Motor neuron (in vitro differentiated cells): ENCODE measurements around the gene DCAKD. TPM values are rescaled to one million over a fixed set of nuclear protein-coding genes. Genes with fewer than 3 reads are reported as not detected.

Experiments
- ATAC-seq, 8 experiments: fragments of 200-7000 bp; cut with Tn5 transposase; replicated peaks in 6 of 8; 2 replicates each; pipeline ENCODE4 v1.8.0; 2021; ENCODE audit warnings: mild to moderate bottlenecking in 8 of 8, moderate library complexity in 8 of 8
- H3K27ac ChIP-seq, 2 donors: fragments of 250-450 bp; sonication (Bioruptor Pico); 2 replicates each; pipeline ENCODE4 v1.9.0; 2021; ENCODE audit warnings: antibody characterized with exemption in 2 of 2, mild to moderate bottlenecking in 2 of 2, moderate library complexity in 1 of 2
- H3K4me1 ChIP-seq, 2 donors: fragments of 250-450 bp; sonication (Bioruptor Pico); replicated peaks in 1 of 2; 2 replicates each; pipeline ENCODE4 v1.6.1; 2021; ENCODE audit warnings: antibody characterized with exemption in 2 of 2, mild to moderate bottlenecking in 2 of 2, moderate library complexity in 1 of 2
- H3K4me3 ChIP-seq, 5 donors: fragments of 250-450 bp; sonication (Bioruptor Pico); 2 replicates each; pipeline ENCODE4 v1.9.0; 2021; ENCODE audit warnings: antibody characterized with exemption in 5 of 5, mild to moderate bottlenecking in 5 of 5, moderate library complexity in 4 of 5
- WGBS, 10 experiments: fragments of 450-650 bp; shearing (Covaris generic); methylation state at CpG; one replicate each; pipeline ENCODE4 v1.0.0; 2022; 5-methylcytosine and 5-hydroxymethylcytosine counted together
- in situ Hi-C, 9 experiments: fragments of 400-800 bp; cut with MboI; loops; one replicate each; pipeline ENCODE4 v1.15.0; 2021; ENCODE audit warnings: low sequenced_read_pairs in 9 of 9, low pct_unique_long_range_greater_than_20kb in 2 of 9; ENCODE audit not compliant: unreplicated experiment in 9 of 9
- total RNA-seq, 8 experiments: library from RNA; unstranded; fragments of 300-600 nt; gene quantifications; 2 replicates each; pipeline versions ENCODE4 v1.2.3 to v1.2.4, GENCODE V29; 2022

DCAKD gene
- total RNA-seq, 8 experiments from 2014 or later = 15.5 to 109 (median 46.5) TPM

DNA sequence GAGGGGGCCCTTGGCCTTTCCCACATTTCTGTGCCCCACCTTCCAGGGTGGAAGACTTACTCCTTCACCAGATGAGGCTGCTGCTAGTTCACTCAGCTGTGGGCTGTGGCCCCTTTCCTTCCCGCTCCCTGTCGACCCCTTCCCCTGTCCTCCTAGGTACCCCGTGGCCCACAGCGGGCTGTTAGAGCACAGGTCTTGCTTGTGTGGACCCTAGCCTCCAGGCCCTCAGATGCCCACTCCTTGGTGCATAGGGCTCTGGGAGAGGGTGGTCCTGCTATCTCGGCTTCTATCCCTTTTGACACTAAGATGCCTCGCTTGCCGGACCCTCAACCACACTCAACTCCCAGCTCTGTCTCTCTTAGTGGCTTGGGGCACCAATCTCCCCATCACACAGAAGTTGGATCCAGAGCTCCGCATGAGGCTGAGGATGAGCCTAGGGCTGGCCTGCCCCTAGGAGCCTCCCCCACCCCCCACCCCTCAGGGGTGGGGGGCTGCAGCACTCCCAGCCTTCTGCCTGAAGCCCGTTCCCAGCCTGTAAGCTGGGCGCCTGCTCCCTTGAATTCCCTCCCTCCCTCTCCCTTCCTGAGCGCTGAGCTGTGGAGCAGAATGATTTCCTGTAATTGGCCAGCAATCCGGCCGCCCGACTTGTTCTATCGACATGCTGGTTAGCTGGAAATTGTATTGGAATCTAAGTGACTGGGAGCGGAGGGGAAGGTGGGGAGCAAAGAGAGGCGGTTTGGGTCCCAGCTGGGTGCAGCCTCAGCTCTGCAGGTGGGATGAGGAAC, 30.9 kb downstream of the DCAKD start:
- Histone ChIP-seq H3K27ac (no peak overlapping the region), H3K4me1 (peaks cover 42 to 46% of the 10 kb centered on the region in 2 donors), H3K4me3 (no peak overlapping the region)
- ATAC-seq = peak in 5 of 8 experiments; percentile 33 to 47 (median 39)
- 30 to 60% (median 40%) methylated on average over 1 to 4 of the region's 17 CpGs; no CpG with 5 or more reads in 5 of the 10 experiments for WGBS, 10 experiments
- in situ Hi-C loops = loop anchor here in 1 of 9 experiments (25.0 kb wide), 1 partner anchor 108 kb away; the partner anchor contains the start of gene GFAP

DNA sequence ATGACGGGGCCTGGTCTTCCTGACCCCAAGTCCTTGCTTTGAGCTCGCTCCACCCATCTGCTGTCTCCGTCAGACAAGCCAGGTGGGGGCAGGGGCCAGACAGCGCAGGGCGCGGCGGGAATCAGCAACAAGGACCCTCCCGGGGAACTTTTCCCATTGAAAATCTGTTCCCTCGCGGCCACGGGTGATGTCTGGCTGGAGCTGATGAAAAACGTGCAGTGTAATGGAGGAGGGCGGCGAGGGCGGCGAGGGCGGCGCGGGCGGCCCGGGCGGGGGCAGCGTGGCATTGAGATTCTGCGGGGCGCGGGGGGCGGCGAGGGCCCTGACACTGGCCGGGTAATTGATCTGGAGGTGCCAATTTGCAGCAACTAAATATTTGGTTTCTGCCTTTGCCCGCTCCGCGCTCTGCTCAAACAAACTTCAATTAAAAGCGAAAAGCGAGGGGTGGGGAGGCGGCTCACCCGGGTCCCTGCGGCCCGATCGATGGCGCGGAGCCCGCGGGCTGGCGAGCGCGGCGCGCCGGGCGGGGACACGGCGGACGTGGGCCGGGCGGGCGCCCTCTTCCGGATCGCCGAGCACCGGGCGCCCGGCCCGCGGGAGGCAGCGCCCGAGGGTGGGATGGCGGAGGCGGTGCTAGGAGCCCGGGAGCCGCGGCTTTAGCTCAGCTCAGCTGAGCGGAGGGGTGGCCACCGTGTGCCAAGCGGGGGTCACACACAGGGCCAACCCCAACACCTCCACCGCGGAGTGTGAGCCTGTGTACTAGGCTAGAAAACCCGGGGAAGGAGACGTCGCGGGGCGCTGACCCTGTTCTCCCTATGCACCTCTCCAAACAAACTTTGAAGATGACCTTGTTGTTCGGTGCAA, 32.4 kb downstream of the DCAKD start:
- in situ Hi-C loops = loop anchor here in 6 of 9 experiments (5.0 to 25.0 kb wide), 4 partner anchors 94 to 107 kb away; partner anchors contain the start of gene GFAP (in 2 of the 6)
- peak overlapping the region in 1 of 2 donors; percentile 14 for H3K27ac ChIP-seq
- peak overlapping the region; percentile 29 to 41 (median 35) for H3K4me3 ChIP-seq
- peak; percentile 59 to 80 (median 66) for ATAC-seq
- peaks cover 42 to 46% of the 10 kb centered on the region in 2 donors for H3K4me1 ChIP-seq
- WGBS, 10 experiments = 0 to 22% (median 5%) methylated on average over 3 to 14 of the region's 82 CpGs; no CpG with 5 or more reads in 5 of the 10 experiments

DNA sequence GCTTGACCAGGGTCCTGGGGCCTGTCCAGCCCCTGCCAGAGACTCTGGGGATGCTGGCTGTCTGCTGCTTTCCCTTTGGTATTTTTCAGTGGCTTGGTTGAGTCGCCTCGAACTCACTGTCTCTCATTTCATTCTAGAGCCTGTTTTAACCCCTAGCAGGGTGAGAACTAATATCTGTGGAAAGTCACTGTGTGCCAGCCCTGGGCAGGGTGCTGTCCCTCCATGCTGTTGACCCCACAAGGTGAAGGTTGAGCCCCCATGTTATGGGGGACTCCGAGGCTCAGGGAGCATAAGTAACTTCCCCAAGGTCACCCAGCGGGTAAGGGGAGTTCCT, 33.0 kb downstream of the DCAKD start:
- no peak for ATAC-seq
- peaks cover 46 to 49% of the 10 kb centered on the region in 2 donors for H3K4me1 ChIP-seq
- H3K27ac ChIP-seq = peak overlapping the region in 1 of 2 donors; percentile 14
- 17 to 42% methylated on average over 2 of the region's 4 CpGs; no CpG with 5 or more reads in 8 of the 10 experiments for WGBS, 10 experiments
- in situ Hi-C loops = loop anchor here in 6 of 9 experiments (5.0 to 25.0 kb wide), 4 partner anchors 94 to 106 kb away; partner anchors contain the start of gene GFAP (in 2 of the 6)
- H3K4me3 ChIP-seq = peak overlapping the region in 4 of 5 donors; percentile 29 to 41 (median 36)

DNA sequence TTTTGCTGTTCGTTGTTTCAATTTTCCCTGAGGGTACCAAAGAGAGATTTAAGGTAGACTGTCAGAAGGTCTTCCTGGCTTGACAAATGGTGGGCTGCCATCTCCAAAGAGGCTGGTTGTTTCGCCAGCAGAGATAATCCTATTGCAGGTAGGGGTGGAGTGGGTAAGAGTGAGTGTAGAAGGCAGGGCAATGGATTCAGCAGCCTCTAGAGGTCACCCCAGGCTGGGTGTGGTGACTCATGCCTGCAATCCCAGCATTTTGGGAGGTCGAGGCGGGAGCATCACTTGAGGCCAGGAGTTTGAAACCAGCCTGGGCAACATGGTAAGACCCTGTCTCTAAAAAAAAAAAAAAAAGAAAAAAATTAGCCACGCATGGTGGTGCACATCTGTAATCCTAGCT, 34.6 kb downstream of the DCAKD start:
- peak overlapping the region in 1 of 2 donors; percentile 9 for H3K27ac ChIP-seq
- in situ Hi-C loops = loop anchor here in 6 of 9 experiments (5.0 to 25.0 kb wide), 4 partner anchors 92 to 105 kb away; partner anchors contain the start of gene GFAP (in 2 of the 6)
- WGBS, 10 experiments = 50 to 100% (median 72%) methylated on average over 1 to 4 of the region's 5 CpGs; no CpG with 5 or more reads in 2 of the 10 experiments
- H3K4me1 ChIP-seq = peaks cover 55 to 56% of the 10 kb centered on the region in 2 donors
- no peak for ATAC-seq
- H3K4me3 ChIP-seq = no peak overlapping the region

DNA sequence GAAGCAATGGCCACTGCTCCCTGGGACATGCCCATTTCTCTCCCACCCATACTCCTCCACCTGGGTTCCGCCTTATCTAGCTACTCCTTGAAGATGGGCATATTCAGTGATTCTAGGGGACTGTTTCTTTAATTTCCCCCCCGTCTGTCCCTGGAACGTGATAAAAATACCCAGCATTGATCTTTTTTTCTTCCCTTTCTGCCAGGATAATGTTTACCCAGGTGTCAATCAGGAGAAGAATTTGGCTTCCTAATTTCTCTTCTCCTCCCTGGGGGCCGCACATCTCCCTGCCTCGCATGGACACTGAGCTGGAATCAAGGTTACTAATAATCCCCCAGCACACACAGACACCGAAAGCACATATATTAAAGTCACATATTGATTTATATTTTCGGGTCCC, 35.2 kb downstream of the DCAKD start:
- H3K4me1 ChIP-seq = peaks cover 50% of the 10 kb centered on the region in 2 donors
- 36 to 85% (median 65%) methylated on average over 1 to 7 of the region's 7 CpGs; no CpG with 5 or more reads in 3 of the 10 experiments for WGBS, 10 experiments
- H3K27ac ChIP-seq = peak overlapping the region in 1 of 2 donors; percentile 9
- in situ Hi-C loops = loop anchor here in 6 of 9 experiments (5.0 to 25.0 kb wide), 4 partner anchors 91 to 104 kb away; partner anchors contain the start of gene GFAP (in 2 of the 6)
- no peak for ATAC-seq
- H3K4me3 ChIP-seq = no peak overlapping the region

DNA sequence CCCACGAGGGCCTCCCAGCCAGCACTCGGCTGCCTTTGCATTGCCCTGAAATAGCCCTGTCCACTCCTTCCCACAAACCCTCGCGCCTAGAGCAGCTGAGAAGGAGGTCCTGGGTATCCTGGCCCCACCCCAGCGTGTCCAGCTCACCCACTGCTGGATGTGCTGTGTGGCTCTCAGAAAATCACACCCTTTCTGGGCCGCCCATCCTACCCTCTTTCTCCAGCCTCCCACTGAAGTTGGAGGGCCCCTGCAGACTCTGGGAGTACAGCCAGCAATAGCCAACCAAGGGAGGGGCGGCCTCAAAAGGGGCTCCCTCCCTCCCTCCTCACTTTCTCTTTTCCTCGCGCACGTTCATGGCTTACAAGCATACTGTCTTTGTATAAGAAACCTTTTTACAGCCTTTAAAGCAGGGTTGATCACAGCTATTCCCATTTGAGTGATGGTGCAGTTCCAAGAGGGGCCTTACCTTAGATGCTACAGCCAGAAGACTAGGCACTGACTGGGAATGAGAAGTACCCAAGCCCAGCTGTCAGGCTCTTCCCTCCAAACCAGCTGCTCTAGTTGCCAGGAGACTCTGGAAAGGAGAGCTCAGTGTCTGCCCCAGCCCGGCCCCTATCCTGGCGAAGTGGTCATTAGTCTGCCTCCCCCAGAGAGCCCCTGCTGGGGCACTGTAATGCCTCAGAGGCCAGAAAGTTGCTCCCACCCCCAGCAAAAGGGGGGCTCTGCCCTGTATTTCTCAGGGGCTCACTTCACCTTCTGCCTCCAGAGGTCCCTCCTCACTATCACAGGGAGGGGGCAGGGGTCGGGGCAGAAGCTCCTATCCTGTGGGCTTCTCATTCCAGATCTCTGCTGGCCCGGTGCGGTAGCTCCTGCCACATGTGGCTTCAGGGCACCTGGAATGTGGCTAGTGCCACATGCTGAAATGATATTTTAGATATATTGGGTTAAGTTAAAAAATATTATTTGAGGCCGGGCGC, 38.1 kb downstream of the DCAKD start:
- H3K27ac ChIP-seq = no peak overlapping the region
- peak; percentile 54 to 91 (median 64) for ATAC-seq
- no peak overlapping the region for H3K4me3 ChIP-seq
- WGBS, 10 experiments = 13 to 100% (median 75%) methylated on average over 1 to 3 of the region's 17 CpGs; no CpG with 5 or more reads in 5 of the 10 experiments
- peaks cover 29 to 34% of the 10 kb centered on the region in 2 donors for H3K4me1 ChIP-seq
- in situ Hi-C loops = loop anchor here in 5 of 9 experiments (10.0 to 25.0 kb wide), 3 partner anchors 89 to 101 kb away; partner anchors contain the start of gene GFAP (in 2 of the 5)

DNA sequence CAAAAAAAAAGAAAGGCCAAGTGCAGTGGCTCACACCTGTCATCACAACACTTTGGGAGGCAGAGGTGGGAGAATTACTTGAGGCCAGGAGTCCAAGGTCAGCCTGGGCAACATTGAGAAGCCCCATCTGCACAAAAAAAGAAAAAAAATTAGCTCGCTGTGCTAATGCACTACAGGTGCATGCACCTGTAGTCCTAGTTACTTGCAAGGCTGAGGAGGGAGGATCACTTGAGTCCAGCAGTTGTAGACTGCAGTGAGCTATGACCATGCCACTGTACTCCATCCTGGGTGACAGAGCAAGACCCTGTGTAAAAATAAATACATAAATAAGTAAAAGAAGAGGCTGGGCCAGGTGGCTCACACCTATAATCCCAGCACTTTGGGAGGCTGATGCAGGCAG, 39.7 kb downstream of the DCAKD start:
- Histone ChIP-seq H3K4me3 (no peak overlapping the region), H3K4me1 (peaks cover 32 to 33% of the 10 kb centered on the region in 2 donors), H3K27ac (no peak overlapping the region)
- ATAC-seq = no peak
- WGBS, 10 experiments = 33 to 100% (median 100%) methylated on average over 1 of the region's 1 CpG; no CpG with 5 or more reads in 5 of the 10 experiments
- in situ Hi-C loops = loop anchor here in 5 of 9 experiments (10.0 to 25.0 kb wide), 3 partner anchors 87 to 99 kb away; partner anchors contain the start of gene GFAP (in 2 of the 5)

DNA sequence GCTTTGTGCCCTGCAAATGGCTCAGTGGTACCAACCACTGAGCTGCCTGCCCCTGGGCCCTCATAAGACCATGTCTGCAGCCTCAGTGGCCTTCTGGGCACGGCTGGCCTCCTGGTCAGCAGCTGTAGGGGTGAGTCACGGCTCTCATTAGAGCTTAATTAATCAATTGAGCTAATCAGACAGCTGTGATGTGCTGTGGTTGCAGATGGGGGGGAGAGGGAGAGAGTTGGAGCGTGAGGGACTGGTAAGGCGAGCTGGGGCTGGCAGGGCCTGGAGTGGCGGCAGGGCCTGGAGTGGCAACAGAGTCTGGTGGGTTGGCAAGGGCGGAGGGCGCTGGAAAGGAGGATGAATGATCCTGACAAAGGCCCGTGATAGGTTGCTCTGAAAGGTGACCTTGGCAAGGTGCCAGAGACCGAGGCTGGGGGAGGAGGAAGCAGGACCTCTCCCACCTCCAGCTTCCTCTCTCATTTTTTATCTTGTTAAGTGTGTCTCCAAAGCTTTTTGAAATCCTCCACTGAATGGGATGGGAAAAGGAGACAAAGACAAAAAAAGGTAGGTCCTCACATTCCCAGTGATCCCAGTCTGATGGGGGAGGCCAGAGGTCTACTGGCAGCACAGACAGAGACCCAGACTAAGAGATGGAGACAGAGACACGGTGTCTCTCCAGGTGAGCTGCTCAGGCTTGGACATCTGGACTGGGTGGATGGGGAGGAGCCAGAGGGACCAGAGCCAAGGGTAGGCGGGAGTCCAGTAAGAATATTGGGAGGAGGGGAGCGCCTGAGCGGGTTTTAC, 41.6 kb downstream of the DCAKD start:
- 40 to 100% (median 79%) methylated on average over 1 to 10 of the region's 13 CpGs; no CpG with 5 or more reads in 1 of the 10 experiments for WGBS, 10 experiments

DNA sequence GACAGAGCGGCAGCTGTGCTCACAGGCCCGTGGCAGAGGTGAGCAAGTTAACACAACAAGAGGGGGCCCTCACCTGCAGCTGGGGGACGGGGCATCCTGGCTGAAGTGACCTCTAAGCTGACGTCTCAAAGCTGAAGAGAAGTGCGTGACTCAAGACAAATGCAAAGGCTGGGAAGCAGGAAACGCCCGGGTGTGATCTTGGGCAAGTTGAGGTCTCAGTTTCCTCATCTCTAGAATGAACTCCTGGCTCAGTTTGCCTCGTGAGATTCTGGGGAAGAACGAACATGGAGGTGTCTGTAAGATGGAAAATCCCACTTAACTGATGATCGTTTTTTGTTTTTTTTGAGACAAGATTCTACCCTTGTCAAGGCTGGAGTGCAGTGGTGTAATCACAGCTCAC, 43.2 kb downstream of the DCAKD start:
- Histone ChIP-seq H3K4me3 (no peak overlapping the region), H3K27ac (no peak overlapping the region), H3K4me1 (peaks cover 34% of the 10 kb centered on the region in 2 donors)
- peak in 1 of 8 experiments; percentile 12 for ATAC-seq
- 20 to 80% (median 62%) methylated on average over 1 to 8 of the region's 10 CpGs; no CpG with 5 or more reads in 2 of the 10 experiments for WGBS, 10 experiments
- in situ Hi-C loops = loop anchor here in 1 of 9 experiments (25.0 kb wide), 1 partner anchor 96 kb away; the partner anchor contains the start of gene GFAP

More for the DNA sequence above, 41.6 kb downstream of the DCAKD start:
- peak in 4 of 8 experiments; percentile 15 to 45 (median 30) for ATAC-seq
- H3K4me1 ChIP-seq = peaks cover 28 to 29% of the 10 kb centered on the region in 2 donors
- H3K4me3 ChIP-seq = no peak overlapping the region
- H3K27ac ChIP-seq = no peak overlapping the region
- in situ Hi-C loops = loop anchor here in 5 of 9 experiments (10.0 to 25.0 kb wide), 3 partner anchors 85 to 98 kb away; partner anchors contain the start of gene GFAP (in 2 of the 5)

DNA sequence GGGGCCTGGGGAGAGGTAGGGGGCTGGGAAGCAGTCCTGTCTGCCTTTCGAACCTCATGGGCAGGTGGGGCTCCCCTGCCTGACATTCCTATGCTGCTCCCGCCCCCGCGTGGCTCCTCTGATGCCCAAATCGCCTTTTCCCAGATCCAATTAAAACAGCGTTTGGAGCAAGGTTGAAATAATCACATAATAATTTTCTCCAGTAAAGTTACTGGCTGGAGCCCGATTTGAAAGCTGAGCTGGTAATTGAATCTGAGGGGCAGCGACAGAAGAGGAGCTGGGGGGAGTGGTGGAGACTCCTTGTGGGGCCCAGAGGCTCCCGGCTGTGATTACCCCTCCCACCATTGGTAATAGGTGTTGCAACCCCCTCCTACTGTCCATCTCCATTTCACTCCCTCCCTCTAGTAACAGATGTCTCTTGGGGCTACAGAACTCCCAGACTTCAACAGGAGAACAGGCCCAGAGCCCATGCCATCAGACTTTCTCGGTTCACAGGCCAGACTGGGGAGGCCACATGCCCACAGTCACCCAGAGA, 44.4 kb downstream of the DCAKD start:
- Histone ChIP-seq H3K4me1 (peaks cover 29 to 35% of the 10 kb centered on the region in 2 donors), H3K27ac (no peak overlapping the region), H3K4me3 (no peak overlapping the region)
- 0 to 83% (median 23%) methylated on average over 1 to 3 of the region's 10 CpGs; no CpG with 5 or more reads in 5 of the 10 experiments for WGBS, 10 experiments
- in situ Hi-C loops = loop anchor here in 1 of 9 experiments (25.0 kb wide), 1 partner anchor 95 kb away; the partner anchor contains the start of gene GFAP
- ATAC-seq = peak in 6 of 8 experiments; percentile 19 to 56 (median 46)
